HCT116 (cell line): Measurements from ENCODE around the gene C2orf68. TPM values are rescaled to one million over a fixed set of nuclear protein-coding genes. Genes with fewer than 3 reads are reported as not detected.

Experiments
- ATAC-seq: fragments of 200-7000 bp; cut with Tn5 transposase; 2 replicates; pipeline ENCODE4 v1.9.1; 2020; ENCODE audit warnings: mild to moderate bottlenecking, moderate library complexity
- BruUV-seq: library from RNA; stranded (reverse); fragments of 400-500 nt; replicated peaks from 2 replicates; lab custom pipeline; 2021; lab: Mats Ljungman, UMichigan
- CTCF ChIA-PET: fragments of 300-600 bp; sonication (Branson Sonifier 250); formaldehyde crosslinking; loops from one replicate; lab custom pipeline; 2021; ENCODE audit warnings: antibody characterized with exemption; lab: Charles Lee
- POLR2A ChIA-PET: fragments of 300-600, 350-600 bp; sonication (Branson Sonifier 250); formaldehyde crosslinking; loops from one replicate; lab custom pipeline; 2021; ENCODE audit warnings: antibody characterized with exemption; lab: Charles Lee
- RAD21 ChIA-PET, 2 experiments: fragments of 300-600 bp; sonication (Branson Sonifier 250); formaldehyde crosslinking; loops; one replicate each; lab custom pipeline; 2023; ENCODE audit warnings: low total read pairs in 2 of 2; ENCODE audit not compliant: uncharacterized antibody in 2 of 2, unreplicated experiment in 2 of 2, low non-redundant PET in 1 of 2; lab: Charles Lee
- DNase-seq: peaks from one replicate; pipeline ENCODE4 v3.0.0-alpha.2; 2010; ENCODE audit warnings: low read depth, low spot score
- H2AFZ ChIP-seq: fragments of 200-600 bp; shearing (Covaris generic), sonication (generic); 2 replicates; pipeline ENCODE4 v1.6.1; 2017; ENCODE audit warnings: low read depth, mixed run types, mixed read lengths, antibody characterized with exemption, low read length; ENCODE audit not compliant: poor library complexity, severe bottlenecking
- H3K27ac ChIP-seq: 2 replicates; pipeline ENCODE4 v1.5.1; 2012; ENCODE audit warnings: low read depth, low read length
- H3K27me3 ChIP-seq: fragments of 200-600 bp; sonication (generic); 2 replicates; pipeline ENCODE4 v1.6.1; 2016; ENCODE audit warnings: mixed run types, low read length, mixed read lengths; ENCODE audit not compliant: insufficient read depth
- H3K36me3 ChIP-seq, 2 experiments: fragments of 200-500 bp in 1 of 2; fragments of 200-600 bp in 1 of 2; sonication (Bioruptor generic) in 1 of 2; sonication (generic) in 1 of 2; 2 replicates each; pipeline versions ENCODE4 v1.5.1 to v1.6.1; 2014 to 2016; ENCODE audit warnings: low read length in 2 of 2, inconsistent platforms in 1 of 2, mixed read lengths in 1 of 2, mixed run types in 1 of 2; ENCODE audit not compliant: insufficient read depth in 2 of 2, control insufficient read depth in 1 of 2
- H3K4me1 ChIP-seq, 2 experiments: fragments of 200-600 bp in 1 of 2; sonication (generic) in 1 of 2; 2 replicates each; pipeline versions ENCODE4 v1.5.1 to v1.6.1; 2012 to 2017; ENCODE audit warnings: low read length in 2 of 2, inconsistent platforms in 1 of 2, mild to moderate bottlenecking in 1 of 2, mixed read lengths in 1 of 2, mixed run types in 1 of 2, moderate library complexity in 1 of 2; ENCODE audit not compliant: insufficient read depth in 2 of 2, control insufficient read depth in 1 of 2
- H3K4me2 ChIP-seq: fragments of 200-600 bp; sonication (generic); 2 replicates; pipeline ENCODE4 v1.6.1; 2017; ENCODE audit warnings: mixed run types, low read length, mixed read lengths
- H3K4me3 ChIP-seq, 2 experiments: fragments of 200-600 bp in 1 of 2; sonication (generic) in 1 of 2; replicated peaks in 1 of 2; 2 replicates each; pipeline ENCODE4 v1.5.1; 2011 to 2016; ENCODE audit warnings: low read length in 2 of 2, control low read depth in 1 of 2, low read depth in 1 of 2, mild to moderate bottlenecking in 1 of 2, mixed read lengths in 1 of 2, mixed run types in 1 of 2
- H3K79me2 ChIP-seq: fragments of 200-600 bp; sonication (generic); 2 replicates; pipeline ENCODE4 v1.6.1; 2017; ENCODE audit warnings: mild to moderate bottlenecking, mixed run types, low read length, moderate library complexity, mixed read lengths; ENCODE audit not compliant: insufficient read depth
- H3K9ac ChIP-seq: fragments of 200-600 bp; sonication (generic); 2 replicates; pipeline ENCODE4 v1.6.1; 2016; ENCODE audit warnings: low read length, mixed read lengths
- H3K9me2 ChIP-seq: fragments of 200-600 bp; sonication (generic), shearing (Covaris generic); 2 replicates; pipeline ENCODE4 v1.6.1; 2017; ENCODE audit warnings: mixed run types, mild to moderate bottlenecking, moderate library complexity; ENCODE audit not compliant: insufficient read depth
- H3K9me3 ChIP-seq, 2 experiments: fragments of 200-500 bp in 1 of 2; fragments of 200-600 bp in 1 of 2; sonication (Bioruptor generic) in 1 of 2; sonication (generic) in 1 of 2; 2 replicates each; pipeline ENCODE4 v1.6.1; 2014 to 2017; ENCODE audit warnings: low read length in 2 of 2, mixed read lengths in 2 of 2, inconsistent platforms in 1 of 2, low read depth in 1 of 2, mild to moderate bottlenecking in 1 of 2, mixed run types in 1 of 2, moderate library complexity in 1 of 2; ENCODE audit not compliant: control insufficient read depth in 1 of 2, insufficient read depth in 1 of 2
- H4K20me1 ChIP-seq: fragments of 200-600 bp; sonication (generic), shearing (Covaris generic); 2 replicates; pipeline ENCODE4 v1.6.1; 2017; ENCODE audit warnings: mixed run types, mild to moderate bottlenecking, moderate library complexity; ENCODE audit not compliant: insufficient read depth
- ATF3 ChIP-seq: IDR thresholded peaks from 2 replicates; pipeline ENCODE4 v1.6.1; 2012
- CBX3 ChIP-seq: IDR thresholded peaks from 2 replicates; pipeline ENCODE4 v1.6.1; 2012; ENCODE audit warnings: low read depth
- CEBPB ChIP-seq: IDR thresholded peaks from 2 replicates; pipeline ENCODE4 v1.6.1; 2012; ENCODE audit warnings: low read depth
- CTCF ChIP-seq, 3 experiments: fragments of 200-600 bp in 1 of 3; sonication (generic) in 1 of 3; IDR thresholded peaks in 2 of 3; conservative IDR thresholded peaks in 1 of 3; 2 replicates each; pipeline ENCODE4 v1.5.1; 2012 to 2017; ENCODE audit warnings: low read depth in 2 of 3, low read length in 2 of 3, antibody characterized with exemption in 1 of 3, borderline replicate concordance in 1 of 3, control low read depth in 1 of 3, mild to moderate bottlenecking in 1 of 3, mixed read lengths in 1 of 3, mixed run types in 1 of 3, moderate library complexity in 1 of 3; ENCODE audit not compliant: insufficient read depth in 1 of 3
- EGR1 ChIP-seq: IDR thresholded peaks from 2 replicates; pipeline ENCODE4 v1.6.1; 2012; ENCODE audit warnings: low read depth
- EZH2 ChIP-seq: fragments of 200-600 bp; sonication (generic); IDR thresholded peaks from 2 replicates; pipeline ENCODE4 v1.6.1; 2017; ENCODE audit warnings: antibody characterized with exemption, mixed run types
- FOSL1 ChIP-seq: IDR thresholded peaks from 2 replicates; pipeline ENCODE4 v1.6.1; 2012; ENCODE audit warnings: low read depth
- JUND ChIP-seq: IDR thresholded peaks from 2 replicates; pipeline ENCODE4 v1.6.1; 2012
- MAX ChIP-seq: IDR thresholded peaks from 2 replicates; pipeline ENCODE4 v1.6.1; 2012
- POLR2A ChIP-seq: IDR thresholded peaks from 2 replicates; pipeline ENCODE4 v1.7.0; 2011; ENCODE audit warnings: borderline replicate concordance; ENCODE audit not compliant: insufficient read depth, insufficient read length; ENCODE audit errors: extremely low read depth
- POLR2AphosphoS5 ChIP-seq: IDR thresholded peaks from 2 replicates; pipeline ENCODE4 v1.6.1; 2011; ENCODE audit warnings: mild to moderate bottlenecking, low read depth, low read length, moderate library complexity
- RAD21 ChIP-seq: IDR thresholded peaks from 2 replicates; pipeline ENCODE4 v1.6.1; 2012; ENCODE audit warnings: low read depth, mild to moderate bottlenecking
- REST ChIP-seq: IDR thresholded peaks from 2 replicates; pipeline ENCODE4 v1.6.1; 2012; ENCODE audit warnings: low read depth
- SP1 ChIP-seq: IDR thresholded peaks from 2 replicates; pipeline ENCODE4 v1.6.1; 2012; ENCODE audit warnings: low read depth
- YY1 ChIP-seq: IDR thresholded peaks from 2 replicates; pipeline ENCODE4 v1.6.1; 2011; ENCODE audit warnings: low read length, low read depth, moderate library complexity, mild to moderate bottlenecking; ENCODE audit not compliant: insufficient replicate concordance; ENCODE audit errors: extremely low read depth
- ZBTB33 ChIP-seq: IDR thresholded peaks from 2 replicates; pipeline ENCODE4 v1.6.1; 2011; ENCODE audit warnings: mild to moderate bottlenecking, low read length, moderate library complexity; ENCODE audit not compliant: insufficient replicate concordance; ENCODE audit errors: extremely low read depth
- ZFX ChIP-seq: fragments of 450-650 bp; IDR thresholded peaks from 2 replicates; pipeline ENCODE4 v1.6.1; 2017
- ZNF274 ChIP-seq: fragments of 200-500 bp; sonication (Bioruptor generic); IDR thresholded peaks from 2 replicates; pipeline ENCODE4 v1.6.1; 2014; ENCODE audit warnings: mild to moderate bottlenecking, low read depth, low read length, inconsistent platforms
- intact Hi-C: fragments of 100-400 bp; cut with micrococcal nuclease; formaldehyde crosslinking; loops from 2 replicates; pipeline ENCODE4 v1.10.0; 2022
- total RNA-seq: library from RNA; stranded (reverse); gene quantifications from one replicate; pipeline ENCODE4 v1.2.1, GENCODE V29; 2021; ENCODE audit not compliant: unreplicated experiment

Gene C2orf68
- total RNA-seq, 1 experiment from 2014 or later: 21.8 TPM

GRCh38 chr2:85582492-85582891, 29.4 kb downstream of the C2orf68 start:
- no TSS peak for BruUV-seq
- Histone ChIP-seq H2AFZ (no peak overlapping the region), H3K9ac (no peak overlapping the region), H3K9me3 (no peaks in the 10 kb centered on the region), H3K27me3 (no peaks in the 10 kb centered on the region), H3K4me1 (peaks cover 26 to 34% of the 10 kb centered on the region in 2 experiments), H3K79me2 (no peaks in the 10 kb centered on the region), H3K36me3 (peaks cover 0 to 4% of the 10 kb centered on the region in 2 experiments; a peak in 2 of 4 replicates), H4K20me1 (no peaks in the 10 kb centered on the region), H3K4me2 (no peak overlapping the region), H3K9me2 (no peaks in the 10 kb centered on the region), H3K4me3 (no peak overlapping the region), H3K27ac (no peak overlapping the region)
- intact Hi-C loops: no loop called here
- TF ChIP-seq ATF3: no peak
- TF ChIP-seq POLR2A: no peak
- no peak for TF ChIP-seq CBX3
- no peak for TF ChIP-seq ZFX
- TF ChIP-seq REST: no peak
- TF ChIP-seq RAD21: no peak
- TF ChIP-seq POLR2AphosphoS5: no peak
- TF ChIP-seq YY1: no peak
- TF ChIP-seq CTCF (IDR thresholded peaks at IDR 0.05 in 2 of 3, conservative IDR thresholded peaks at IDR 0.05 in 1 of 3; ENCODE audit: borderline replicate concordance in 1 of 3, insufficient read depth in 1 of 3, low read depth in 2 of 3, low read length in 2 of 3): no peak
- TF ChIP-seq ZBTB33: no peak
- TF ChIP-seq MAX: no peak
- TF ChIP-seq ZNF274: no peak
- TF ChIP-seq EGR1: no peak
- TF ChIP-seq SP1: no peak
- no peak for TF ChIP-seq FOSL1
- no peak for TF ChIP-seq JUND
- no peak for TF ChIP-seq EZH2
- no peak for TF ChIP-seq CEBPB
- ChIA-PET CTCF (no interaction called here), POLR2A (no interaction called here), RAD21 (no interaction called here)
- DNase-seq (no peak), ATAC-seq (no peak)
